GM12875 (cell line): Measurements from ENCODE around the gene XPO5.
"Not testable (repeated sequence)": the region's sequence is repeated elsewhere in the genome, so short reads cannot be mapped to it uniquely, and the experiment has no call there.

Source experiments
- H3K4me3 ChIP-seq: one replicate; pipeline ENCODE4 v1.5.1; 2011; ENCODE audit warnings: low read depth, low read length, control low read depth
- TF ChIP-seq, protein P1 (sequence below): IDR thresholded peaks from 2 replicates; pipeline ENCODE4 v1.5.1; 2011; ENCODE audit warnings: low read depth, mild to moderate bottlenecking, control low read depth, inconsistent platforms, low read length, moderate library complexity, borderline replicate concordance; ENCODE audit not compliant: insufficient read depth

XPO5 gene

DNA sequence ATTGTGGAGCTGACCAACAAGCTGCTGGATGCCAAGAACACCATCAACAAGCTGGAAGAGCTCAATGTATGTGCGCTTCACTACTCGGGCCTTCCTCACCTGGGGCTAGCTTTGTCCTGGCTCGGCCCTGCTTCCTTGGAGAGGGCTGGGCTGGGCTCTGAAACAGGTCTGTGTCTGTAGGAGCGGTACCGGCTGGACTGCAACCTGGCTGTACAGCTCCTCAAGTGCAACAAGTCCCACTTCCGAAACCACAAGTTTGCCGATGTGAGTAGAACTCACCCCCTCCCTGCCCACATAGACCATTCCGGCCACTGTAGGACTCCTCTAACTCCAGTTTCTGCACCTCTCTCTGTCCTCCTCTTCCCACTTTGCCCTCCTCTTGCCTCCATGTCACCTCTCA, 72.4 kb downstream of the XPO5 start:
- TF ChIP-seq, protein P1, sequence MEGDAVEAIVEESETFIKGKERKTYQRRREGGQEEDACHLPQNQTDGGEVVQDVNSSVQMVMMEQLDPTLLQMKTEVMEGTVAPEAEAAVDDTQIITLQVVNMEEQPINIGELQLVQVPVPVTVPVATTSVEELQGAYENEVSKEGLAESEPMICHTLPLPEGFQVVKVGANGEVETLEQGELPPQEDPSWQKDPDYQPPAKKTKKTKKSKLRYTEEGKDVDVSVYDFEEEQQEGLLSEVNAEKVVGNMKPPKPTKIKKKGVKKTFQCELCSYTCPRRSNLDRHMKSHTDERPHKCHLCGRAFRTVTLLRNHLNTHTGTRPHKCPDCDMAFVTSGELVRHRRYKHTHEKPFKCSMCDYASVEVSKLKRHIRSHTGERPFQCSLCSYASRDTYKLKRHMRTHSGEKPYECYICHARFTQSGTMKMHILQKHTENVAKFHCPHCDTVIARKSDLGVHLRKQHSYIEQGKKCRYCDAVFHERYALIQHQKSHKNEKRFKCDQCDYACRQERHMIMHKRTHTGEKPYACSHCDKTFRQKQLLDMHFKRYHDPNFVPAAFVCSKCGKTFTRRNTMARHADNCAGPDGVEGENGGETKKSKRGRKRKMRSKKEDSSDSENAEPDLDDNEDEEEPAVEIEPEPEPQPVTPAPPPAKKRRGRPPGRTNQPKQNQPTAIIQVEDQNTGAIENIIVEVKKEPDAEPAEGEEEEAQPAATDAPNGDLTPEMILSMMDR: no peak

DNA sequence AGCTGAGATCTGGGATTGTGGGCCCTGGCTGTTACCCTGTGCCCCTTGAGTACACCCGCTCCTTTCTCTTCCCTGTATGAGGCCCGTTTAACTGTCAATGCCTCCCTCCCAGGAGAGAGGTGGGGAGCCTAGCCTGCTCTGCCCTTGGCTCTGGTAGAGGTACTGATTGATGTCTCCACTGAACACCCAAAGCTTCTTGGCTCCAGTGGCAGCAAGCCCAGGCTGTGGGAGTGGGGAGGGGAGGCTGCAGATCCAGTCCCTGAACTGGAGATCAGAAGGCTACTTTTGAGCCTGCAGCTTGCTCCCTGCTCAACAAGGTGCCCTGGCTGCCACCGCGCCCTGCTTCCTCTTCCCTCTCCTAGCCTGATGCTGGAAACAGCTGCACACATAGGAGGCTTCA, 73.2 kb downstream of the XPO5 start:
- TF ChIP-seq, protein P1: no peak
- no peak overlapping the region for H3K4me3 ChIP-seq

More for the DNA sequence above, 72.4 kb downstream of the XPO5 start:
- no peak overlapping the region for H3K4me3 ChIP-seq

DNA sequence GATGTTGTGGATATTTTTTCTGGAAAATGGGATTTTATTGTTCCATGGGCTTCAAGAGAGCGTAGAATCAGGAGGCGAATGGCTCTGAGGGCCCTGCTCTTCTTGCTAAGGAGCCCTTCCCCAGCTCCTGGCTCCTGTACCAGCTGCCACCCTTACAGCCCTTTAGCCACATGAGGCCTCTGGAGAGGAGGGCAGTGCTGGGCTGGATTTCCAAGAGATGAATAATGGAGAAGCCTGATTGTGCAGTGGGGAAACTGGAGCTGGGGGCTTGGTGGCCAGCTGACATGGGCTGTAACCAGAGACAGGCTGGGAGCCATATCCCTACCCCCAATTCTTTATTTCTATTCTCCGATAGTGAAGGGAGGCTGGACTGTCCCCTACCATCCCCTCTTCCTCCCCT, 74.9 kb downstream of the XPO5 start:
- TF ChIP-seq, protein P1: no peak
- no peak overlapping the region for H3K4me3 ChIP-seq

DNA sequence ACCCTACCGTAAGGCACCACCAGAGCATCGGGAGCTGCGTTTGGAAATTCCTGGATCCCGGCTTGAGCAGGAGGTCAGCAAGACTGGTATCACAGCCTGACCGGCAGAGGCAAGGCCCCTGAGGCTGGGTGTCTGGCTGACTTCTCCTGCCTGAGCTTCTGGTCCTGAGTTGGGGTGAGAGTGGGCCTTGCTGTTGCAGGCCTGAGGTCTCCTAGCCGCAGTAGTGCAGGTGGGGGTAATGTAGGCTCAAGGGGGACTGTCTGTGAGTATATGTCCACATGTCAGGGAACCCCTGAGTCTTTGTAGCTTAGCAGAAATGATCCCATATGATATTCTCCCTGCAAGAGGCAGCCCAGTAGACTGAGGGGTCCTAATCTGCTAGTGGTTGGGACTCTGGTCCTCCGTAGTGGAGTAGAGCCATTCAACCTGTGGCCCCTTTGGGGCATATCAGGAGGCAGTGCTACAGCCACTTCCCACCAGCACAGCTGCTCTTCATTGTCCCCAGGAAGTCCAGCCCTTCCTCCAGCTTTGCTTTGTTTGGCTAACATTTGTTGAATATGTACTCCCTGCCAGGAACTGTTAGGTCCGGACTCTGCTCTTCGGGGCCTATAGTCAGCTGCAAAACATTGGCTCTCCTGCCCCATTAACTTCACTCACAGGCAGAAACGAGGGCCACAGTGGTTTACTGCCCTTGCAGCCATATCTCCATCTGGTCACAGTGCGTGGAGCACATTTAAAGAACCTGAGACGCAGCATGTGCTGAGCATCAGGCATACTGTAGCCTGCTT, 76.6 kb downstream of the XPO5 start:
- H3K4me3 ChIP-seq: no peak overlapping the region
- TF ChIP-seq, protein P1: no peak

DNA sequence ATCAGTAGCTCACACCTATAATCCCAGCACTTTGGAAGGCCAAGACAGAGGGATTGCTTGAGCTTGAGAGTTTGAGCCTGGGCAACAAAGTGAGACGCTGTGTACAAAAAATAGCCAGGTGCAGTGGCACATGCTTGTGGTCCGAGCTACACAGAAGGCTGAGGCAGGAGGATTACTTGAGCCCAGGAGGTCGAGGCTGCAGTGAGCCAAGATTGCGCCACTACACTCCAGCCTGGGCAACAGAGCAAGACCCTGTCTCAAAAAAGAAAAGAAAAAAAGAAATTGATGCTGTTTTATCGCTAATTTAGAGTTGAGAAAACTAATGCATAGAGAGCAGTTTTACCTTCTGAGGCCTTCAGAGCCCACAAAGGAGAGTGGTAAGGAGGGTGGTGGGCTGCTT, 77.5 kb downstream of the XPO5 start:
- H3K4me3 ChIP-seq: not testable (repeated sequence)

DNA sequence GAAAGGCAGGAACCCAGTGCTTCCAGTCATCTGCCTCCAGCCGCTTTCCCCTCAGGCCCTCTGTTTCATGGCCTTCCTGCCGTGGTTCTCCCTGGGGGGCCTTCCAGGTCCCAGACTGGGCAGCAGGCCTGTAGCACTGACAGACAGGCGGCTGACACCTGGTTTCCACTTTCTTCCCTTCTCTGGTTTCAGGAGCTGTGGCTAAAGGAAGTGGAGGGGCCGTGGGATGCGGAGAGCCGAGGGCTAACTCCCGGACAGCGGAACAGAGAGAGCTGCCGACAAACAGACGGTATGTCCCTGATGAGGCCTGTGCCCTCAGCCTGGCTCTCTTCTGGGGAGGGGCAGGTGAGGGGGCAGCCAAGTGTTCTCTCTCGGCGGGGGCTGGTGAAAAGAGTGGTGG, 78.1 kb downstream of the XPO5 start:
- TF ChIP-seq, protein P1: no peak
- no peak overlapping the region for H3K4me3 ChIP-seq

DNA sequence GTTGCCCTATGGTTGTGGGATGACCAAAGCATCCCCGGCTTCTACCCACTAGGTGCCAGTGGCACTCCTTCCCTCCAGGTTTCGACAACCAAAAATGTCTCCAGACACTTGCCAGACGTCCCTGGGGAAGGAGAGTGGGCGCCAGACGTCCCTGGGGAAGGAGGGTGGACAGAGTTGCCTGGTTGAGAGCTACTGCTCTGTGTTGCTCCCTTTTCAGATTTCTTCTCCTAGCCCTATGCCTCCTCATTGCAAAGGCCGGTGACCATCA, 78.8 kb downstream of the XPO5 start:
- TF ChIP-seq, protein P1: no peak
- no peak overlapping the region for H3K4me3 ChIP-seq

DNA sequence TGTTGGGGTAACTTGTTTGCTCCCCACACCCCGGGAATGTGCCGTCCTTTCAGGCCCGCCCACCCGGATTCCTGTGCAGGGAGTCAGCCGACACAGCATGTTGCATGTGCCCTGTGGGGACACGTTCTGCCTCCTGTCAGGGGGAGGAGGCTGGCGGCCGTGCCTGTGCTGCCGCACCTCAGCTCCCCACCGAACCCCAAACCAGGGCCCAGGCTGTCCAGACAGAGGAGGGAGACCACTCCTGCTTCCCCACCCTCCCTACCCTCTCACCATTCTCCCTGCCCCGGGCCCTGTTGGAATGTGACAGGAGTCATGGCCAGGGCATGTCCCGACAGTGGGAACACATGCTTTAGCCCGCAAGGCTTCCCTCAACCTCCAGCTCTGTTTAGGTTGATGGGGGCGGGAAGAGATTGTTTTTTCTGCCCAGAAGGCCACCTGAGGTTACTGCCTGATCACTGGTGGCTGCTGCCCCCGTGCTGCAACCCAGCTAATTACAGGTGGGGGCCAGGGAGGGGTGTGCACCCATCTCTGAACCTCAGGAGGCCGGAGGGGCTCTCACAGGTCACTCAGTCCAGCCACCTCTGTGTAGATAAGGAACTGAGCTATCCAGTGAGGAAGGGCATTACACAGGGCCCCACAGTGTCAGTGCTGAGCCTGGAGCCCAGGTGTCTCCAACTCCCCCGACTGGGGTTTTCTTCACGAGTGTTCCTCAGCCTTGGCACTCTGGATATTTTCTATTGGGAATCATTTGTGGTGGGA, 79.3 kb downstream of the XPO5 start:
- TF ChIP-seq, protein P1: peak; percentile 48
- H3K4me3 ChIP-seq: no peak overlapping the region
